Right atrium auricular region (tissue), 2 donors: ENCODE results near the gene ANKS1B. TPM values are rescaled to one million over a fixed set of nuclear protein-coding genes. Genes with fewer than 3 reads are reported as not detected.

Experiments
- DNase-seq: peaks from one replicate; pipeline ENCODE4 v3.0.0-alpha.2; 2019; ENCODE audit warnings: low spot score
- H3K27ac ChIP-seq, 2 donors: fragments of 200-600 bp; sonication (generic); 1 replicate in 1 of 2; 2 replicates in 1 of 2; pipeline ENCODE4 v1.5.1; 2016 to 2019
- H3K27me3 ChIP-seq, 2 donors: fragments of 200-600 bp; sonication (generic); one replicate each; pipeline versions ENCODE4 v1.5.1 to v1.6.0; 2017 to 2019
- H3K36me3 ChIP-seq: fragments of 200-600 bp; sonication (generic); one replicate; pipeline ENCODE4 v1.5.1; 2016
- H3K4me1 ChIP-seq, 2 donors: fragments of 200-600 bp; sonication (generic); one replicate each; pipeline versions ENCODE4 v1.5.1 to v1.6.0; 2017 to 2019
- H3K4me3 ChIP-seq, 2 donors: fragments of 200-600 bp; sonication (generic); 1 replicate in 1 of 2; 2 replicates in 1 of 2; pipeline ENCODE4 v1.5.1; 2017 to 2019; ENCODE audit warnings: mild to moderate bottlenecking in 1 of 2, moderate library complexity in 1 of 2
- H3K9me3 ChIP-seq, 2 donors: fragments of 200-600 bp; sonication (generic); one replicate each; pipeline ENCODE4 v1.5.1; 2019
- total RNA-seq, 2 donors: library from RNA; depleted of rRNA; stranded (reverse); fragments of >200 nt; gene quantifications; one replicate each; pipeline ENCODE4 v1.1.0, GENCODE V29; 2016
- TF ChIP-seq, protein P1 (sequence below), 2 donors: fragments of 200-600 bp; sonication (generic); IDR thresholded peaks; one replicate each; pipeline ENCODE4 v1.5.1; 2019; ENCODE audit warnings: antibody characterized with exemption in 2 of 2

Gene ANKS1B
- total RNA-seq, 2 donors from 2014 or later, result 2.4 to 3.1 TPM

DNA sequence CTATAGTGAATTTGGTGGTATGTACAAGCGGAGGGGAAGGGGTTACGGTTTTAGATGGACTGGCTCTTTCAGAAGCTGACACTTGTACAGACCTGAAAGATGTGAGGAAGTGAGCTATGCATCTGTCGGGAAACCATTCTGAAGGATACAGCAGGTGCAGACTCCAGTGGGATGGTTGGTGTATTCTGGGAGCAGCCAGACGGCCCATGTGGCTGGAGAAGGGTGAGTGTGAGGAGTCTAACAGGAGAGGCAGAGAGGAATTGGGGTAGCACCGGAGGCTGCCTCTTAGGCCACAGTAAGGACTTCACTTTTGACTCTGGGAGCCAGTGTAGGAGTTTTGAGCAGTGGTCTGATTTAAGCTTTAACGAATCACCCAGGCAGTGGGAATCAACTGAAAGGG lies 1248.9 kb downstream of the ANKS1B start:
- Histone ChIP-seq H3K4me3 (no peak overlapping the region), H3K9me3 (no peaks in the 10 kb centered on the region), H3K27ac (no peak overlapping the region), H3K27me3 (no peaks in the 10 kb centered on the region), H3K36me3 (peaks cover 8% of the 10 kb centered on the region), H3K4me1 (no peaks in the 10 kb centered on the region)
- DNase-seq, result no peak
- TF ChIP-seq, protein P1, sequence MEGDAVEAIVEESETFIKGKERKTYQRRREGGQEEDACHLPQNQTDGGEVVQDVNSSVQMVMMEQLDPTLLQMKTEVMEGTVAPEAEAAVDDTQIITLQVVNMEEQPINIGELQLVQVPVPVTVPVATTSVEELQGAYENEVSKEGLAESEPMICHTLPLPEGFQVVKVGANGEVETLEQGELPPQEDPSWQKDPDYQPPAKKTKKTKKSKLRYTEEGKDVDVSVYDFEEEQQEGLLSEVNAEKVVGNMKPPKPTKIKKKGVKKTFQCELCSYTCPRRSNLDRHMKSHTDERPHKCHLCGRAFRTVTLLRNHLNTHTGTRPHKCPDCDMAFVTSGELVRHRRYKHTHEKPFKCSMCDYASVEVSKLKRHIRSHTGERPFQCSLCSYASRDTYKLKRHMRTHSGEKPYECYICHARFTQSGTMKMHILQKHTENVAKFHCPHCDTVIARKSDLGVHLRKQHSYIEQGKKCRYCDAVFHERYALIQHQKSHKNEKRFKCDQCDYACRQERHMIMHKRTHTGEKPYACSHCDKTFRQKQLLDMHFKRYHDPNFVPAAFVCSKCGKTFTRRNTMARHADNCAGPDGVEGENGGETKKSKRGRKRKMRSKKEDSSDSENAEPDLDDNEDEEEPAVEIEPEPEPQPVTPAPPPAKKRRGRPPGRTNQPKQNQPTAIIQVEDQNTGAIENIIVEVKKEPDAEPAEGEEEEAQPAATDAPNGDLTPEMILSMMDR (IDR thresholded peaks at IDR 0.05), result no peak

DNA sequence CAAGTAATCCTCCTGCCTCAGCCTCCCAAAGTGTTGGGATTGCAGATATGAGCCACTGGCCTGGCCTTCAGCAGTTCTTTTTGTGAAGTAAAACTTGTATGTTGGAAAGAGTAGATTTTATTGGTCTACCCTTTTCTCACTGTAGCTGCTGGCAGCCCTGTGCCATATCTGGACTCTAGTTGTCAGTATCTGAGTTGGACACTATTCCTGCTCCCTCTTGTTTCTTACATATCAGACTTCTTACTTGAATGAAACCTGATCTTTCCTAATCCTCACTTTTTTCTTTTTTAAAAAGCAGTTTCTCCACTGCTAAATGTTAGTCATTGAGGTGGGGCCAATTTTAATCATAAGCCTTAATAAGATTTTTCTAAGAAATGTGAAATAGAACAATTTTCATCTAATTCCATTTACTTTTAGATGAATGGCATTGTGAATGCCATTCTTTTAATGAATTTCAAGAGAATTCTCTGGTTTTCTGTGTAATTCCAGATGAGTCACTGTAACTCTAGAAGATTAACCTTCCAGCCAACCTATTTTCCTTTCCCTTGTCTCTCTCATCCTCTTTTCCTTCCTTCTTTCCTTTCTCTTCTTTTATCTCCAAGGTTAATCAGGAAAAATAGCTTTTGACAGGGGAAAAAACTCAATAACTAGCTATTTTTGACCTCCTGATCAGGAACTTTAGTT lies 1250.9 kb downstream of the ANKS1B start:
- Histone ChIP-seq H3K27me3 (no peaks in the 10 kb centered on the region), H3K9me3 (no peaks in the 10 kb centered on the region), H3K4me1 (no peaks in the 10 kb centered on the region), H3K4me3 (no peak overlapping the region), H3K36me3 (peaks cover 14% of the 10 kb centered on the region), H3K27ac (no peak overlapping the region)
- TF ChIP-seq, protein P1 (IDR thresholded peaks at IDR 0.05), result no peak
- no peak for DNase-seq

DNA sequence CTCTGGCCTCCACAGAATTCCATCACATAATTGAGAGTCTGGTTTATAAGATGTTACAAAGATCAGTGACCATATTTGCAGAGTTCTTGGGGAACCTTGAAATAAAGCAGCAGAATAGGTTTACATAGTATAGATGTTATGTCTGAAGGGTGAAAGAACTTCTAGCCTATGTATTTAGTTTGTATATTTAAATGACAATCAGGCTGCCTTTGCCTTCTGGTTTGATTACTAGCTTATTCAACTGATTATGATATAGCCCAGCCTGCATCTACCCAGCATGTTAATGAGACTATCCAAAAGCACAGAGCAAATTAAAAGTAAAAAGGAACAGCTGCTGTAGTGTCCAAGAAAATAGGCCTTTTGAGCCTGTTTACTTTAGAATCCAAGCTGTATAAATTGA lies 1254.3 kb downstream of the ANKS1B start:
- TF ChIP-seq, protein P1 (IDR thresholded peaks at IDR 0.05), result no peak
- Histone ChIP-seq H3K4me1 (no peaks in the 10 kb centered on the region), H3K27ac (no peak overlapping the region), H3K27me3 (no peaks in the 10 kb centered on the region), H3K9me3 (no peaks in the 10 kb centered on the region), H3K36me3 (peaks cover 23% of the 10 kb centered on the region), H3K4me3 (no peak overlapping the region)
- DNase-seq, result no peak

DNA sequence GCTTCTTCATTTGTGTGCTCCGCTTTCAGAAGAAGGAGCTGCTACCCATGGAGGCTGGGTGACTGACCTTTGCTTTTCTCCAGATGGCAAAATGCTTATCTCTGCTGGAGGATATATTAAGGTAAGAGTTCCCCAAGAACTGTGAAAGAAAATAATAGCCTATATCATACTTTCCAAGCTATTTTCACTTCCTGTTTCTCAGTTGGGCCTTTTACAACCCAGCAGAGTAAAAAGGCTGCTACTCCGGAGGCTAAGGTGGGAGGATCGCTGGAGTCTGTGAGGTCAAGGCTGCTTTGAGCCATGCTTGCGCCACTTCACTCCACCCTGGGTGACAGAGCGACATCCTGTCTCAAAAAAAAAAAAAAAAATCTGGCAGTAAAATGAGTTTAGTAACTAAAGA lies 1257.5 kb downstream of the ANKS1B start:
- Histone ChIP-seq H3K27me3 (no peaks in the 10 kb centered on the region), H3K9me3 (no peaks in the 10 kb centered on the region), H3K27ac (no peak overlapping the region), H3K36me3 (peaks cover 20% of the 10 kb centered on the region), H3K4me1 (no peaks in the 10 kb centered on the region), H3K4me3 (no peak overlapping the region)
- DNase-seq, result no peak
- TF ChIP-seq, protein P1 (IDR thresholded peaks at IDR 0.05), result no peak

DNA sequence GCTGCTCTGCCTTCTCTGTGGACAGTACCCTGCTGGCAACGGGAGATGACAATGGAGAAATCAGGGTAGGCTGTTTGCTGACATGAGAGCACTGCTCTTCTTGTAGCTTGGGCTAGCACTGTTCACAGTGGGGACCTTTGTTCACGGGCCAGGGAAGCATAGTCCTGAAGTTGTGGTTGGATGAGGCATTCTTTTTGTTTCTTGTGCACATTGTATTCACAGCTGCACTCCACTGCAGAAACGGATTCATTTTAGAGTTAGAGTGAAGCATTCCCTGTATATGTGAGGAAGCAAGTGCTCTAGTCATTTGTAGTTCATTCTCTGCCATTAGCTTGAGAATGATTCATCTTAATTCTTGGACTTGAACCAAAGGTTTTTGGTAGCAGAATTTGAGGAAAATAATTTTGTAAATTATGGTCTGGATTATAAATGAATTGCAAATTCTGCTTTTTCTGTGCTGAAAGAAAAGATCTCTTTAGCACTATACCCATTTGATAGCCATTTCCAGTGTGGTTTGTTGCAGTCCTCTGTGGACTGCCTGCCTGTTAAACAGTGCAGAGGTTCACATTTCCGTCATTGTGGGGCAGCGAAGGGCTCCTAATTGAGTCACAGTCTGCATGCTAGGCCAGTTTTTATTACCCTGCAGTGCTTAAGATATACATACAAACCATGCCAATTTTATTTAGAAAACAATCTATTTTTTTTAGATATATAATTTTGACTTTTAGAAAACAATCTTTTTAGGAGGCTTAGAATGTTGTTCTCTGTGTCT lies 1259.1 kb downstream of the ANKS1B start:
- Histone ChIP-seq H3K4me3 (no peak overlapping the region), H3K9me3 (no peaks in the 10 kb centered on the region), H3K36me3 (peaks cover 20% of the 10 kb centered on the region), H3K4me1 (no peaks in the 10 kb centered on the region), H3K27me3 (no peaks in the 10 kb centered on the region), H3K27ac (no peak overlapping the region)
- DNase-seq, result no peak
- TF ChIP-seq, protein P1 (IDR thresholded peaks at IDR 0.05), result peak; percentile 10 to 35
